ENCODE measurements around the gene ADCY3.
"Not testable (repeated sequence)": the region's sequence is repeated elsewhere in the genome, so short reads cannot be mapped to it uniquely, and the experiment has no call there.

Gene ADCY3

GRCh38 chr2:24813691-24814137, 106.3 kb downstream of the ADCY3 start:
- DNase-seq = no peak
- in situ Hi-C loops (cut with HindIII; ENCODE audit: low pct_ligation_motif_present, low pct_unique_long_range_greater_than_20kb, low sequenced_read_pairs) = loop anchor here (25.0 kb wide), 1 partner anchor 401 kb away; no protein-coding TSS in a partner anchor

DNA sequence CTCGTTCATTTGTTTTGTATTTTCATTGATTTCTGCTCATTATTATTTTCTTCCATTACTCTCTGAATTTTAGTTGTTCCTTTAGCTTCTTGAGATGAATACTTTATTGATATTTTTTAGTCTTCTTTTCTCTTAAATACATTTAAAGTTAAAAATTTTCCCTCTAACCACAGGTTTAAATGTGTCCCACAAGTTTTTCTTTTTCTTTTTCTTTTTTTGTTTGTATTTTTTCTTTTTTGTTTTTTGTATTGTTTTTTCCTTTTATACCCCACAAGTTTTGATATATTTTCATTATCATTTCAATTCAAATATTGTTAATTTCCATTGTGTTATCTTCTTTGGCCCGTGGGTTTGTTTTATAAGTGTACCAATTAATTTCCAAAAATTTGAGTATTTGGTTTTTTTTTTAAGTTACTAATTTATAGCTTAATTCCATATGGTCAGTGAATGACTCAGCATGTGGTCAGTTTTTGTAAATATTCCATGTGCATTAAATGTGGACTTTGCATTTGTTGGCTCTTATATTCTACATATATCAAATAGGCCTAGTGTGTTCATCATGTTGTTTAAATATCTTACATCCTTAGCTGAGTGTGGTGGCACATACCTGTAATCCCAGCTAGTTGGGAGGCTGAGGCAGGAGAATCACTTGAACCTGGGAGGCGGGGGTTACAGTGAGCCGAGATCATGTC, 110.6 kb downstream of the ADCY3 start:
- no peak for DNase-seq
- in situ Hi-C loops (cut with HindIII; ENCODE audit: low pct_ligation_motif_present, low pct_unique_long_range_greater_than_20kb, low sequenced_read_pairs) = loop anchor here (25.0 kb wide), 1 partner anchor 397 kb away; no protein-coding TSS in a partner anchor

DNA sequence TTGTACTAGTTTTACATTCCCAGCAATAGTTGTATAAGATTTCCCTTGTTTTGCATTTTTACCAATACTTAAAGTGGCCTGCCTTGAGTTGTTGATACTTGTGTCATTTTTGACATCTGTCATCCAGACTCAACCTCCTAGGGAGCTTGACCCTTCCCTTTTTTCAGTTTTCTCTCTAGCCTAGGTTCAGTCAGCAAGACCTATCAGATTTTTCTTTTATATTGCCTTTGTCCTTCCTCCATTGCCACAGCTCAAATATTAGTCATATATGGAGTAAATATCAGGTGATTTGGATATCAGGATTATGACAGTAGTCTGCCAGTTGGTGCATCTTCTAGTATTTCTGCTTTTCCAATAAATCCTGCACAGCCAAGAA, 113.4 kb downstream of the ADCY3 start:
- DNase-seq = no peak
- in situ Hi-C loops (cut with HindIII; ENCODE audit: low pct_ligation_motif_present, low pct_unique_long_range_greater_than_20kb, low sequenced_read_pairs) = loop anchor here (25.0 kb wide), 1 partner anchor 394 kb away; no protein-coding TSS in a partner anchor

DNA sequence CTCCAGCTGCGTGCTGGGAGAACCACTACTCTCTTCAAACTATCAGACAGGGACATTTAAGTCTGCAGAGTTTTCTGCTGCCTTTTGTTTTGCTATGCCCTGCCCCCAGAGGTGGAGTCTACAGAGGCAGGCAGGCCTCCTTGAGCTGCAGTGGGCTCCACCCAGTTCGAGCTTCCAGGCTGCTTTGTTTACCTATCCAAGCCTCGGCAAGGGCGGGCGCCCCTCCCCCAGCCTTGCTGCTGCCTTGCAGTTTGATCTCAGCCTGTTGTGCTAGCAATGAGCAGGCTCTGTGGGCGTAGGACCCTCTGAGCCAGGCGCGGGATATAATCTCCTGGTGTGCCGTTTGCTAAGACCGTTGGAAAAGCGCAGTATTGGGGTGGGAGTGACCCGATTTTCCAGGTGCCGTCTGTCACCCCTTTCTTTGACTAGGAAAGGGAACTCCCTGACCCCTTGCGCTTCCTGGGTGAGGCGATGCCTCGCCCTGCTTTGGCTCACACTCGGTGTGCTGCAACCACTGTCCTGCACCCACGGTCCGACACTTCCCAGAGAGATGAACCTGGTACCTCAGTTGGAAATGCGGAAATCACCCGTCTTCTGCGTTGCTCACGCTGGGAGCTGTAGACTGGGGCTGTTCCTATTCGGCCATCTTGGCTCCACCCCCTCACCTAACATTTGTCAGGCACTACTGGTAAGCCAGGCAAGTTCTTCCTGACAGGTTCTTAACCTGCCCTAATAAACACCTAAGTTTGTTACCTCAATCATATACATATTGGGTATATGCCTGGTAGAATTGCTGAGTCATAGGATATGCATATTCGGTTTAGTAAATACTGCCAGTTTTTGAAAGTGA, 114.0 kb downstream of the ADCY3 start:
- DNase-seq = not testable (repeated sequence)
- in situ Hi-C loops (cut with HindIII; ENCODE audit: low pct_ligation_motif_present, low pct_unique_long_range_greater_than_20kb, low sequenced_read_pairs) = loop anchor here (25.0 kb wide), 1 partner anchor 394 kb away; no protein-coding TSS in a partner anchor

- not testable (repeated sequence) for DNase-seq
- in situ Hi-C loops (cut with HindIII; ENCODE audit: low pct_ligation_motif_present, low pct_unique_long_range_greater_than_20kb, low sequenced_read_pairs) = loop anchor here (25.0 kb wide), 1 partner anchor 388 kb away; no protein-coding TSS in a partner anchor
Observed at GRCh38 chr2:24800487-24800886, 119.5 kb downstream of the ADCY3 start.

DNA sequence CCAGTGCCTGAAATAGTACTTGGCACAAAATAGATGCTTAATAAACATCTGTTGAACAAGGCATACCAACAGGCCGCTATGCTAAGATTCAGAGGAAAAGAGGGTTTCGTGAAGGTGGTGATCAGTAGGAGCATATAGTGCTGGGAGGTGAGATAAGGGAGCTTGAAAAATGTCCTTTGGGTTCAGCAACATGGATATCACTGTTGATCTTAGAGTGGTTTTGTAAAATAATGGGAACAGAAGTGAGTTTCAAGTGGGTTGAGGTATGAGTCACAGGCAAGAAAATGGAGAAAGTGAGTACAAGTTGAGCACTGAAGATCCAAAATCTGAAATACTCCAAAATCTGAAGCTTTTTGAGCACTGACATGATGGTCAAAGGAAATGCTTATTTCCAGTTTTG, 122.4 kb downstream of the ADCY3 start:
- no peak for DNase-seq
- in situ Hi-C loops (cut with HindIII; ENCODE audit: low pct_ligation_motif_present, low pct_unique_long_range_greater_than_20kb, low sequenced_read_pairs) = no loop called here

- in situ Hi-C loops (cut with HindIII; ENCODE audit: low pct_ligation_motif_present, low pct_unique_long_range_greater_than_20kb, low sequenced_read_pairs) = no loop called here
- peak; percentile 38 for DNase-seq
Observed at GRCh38 chr2:24793761-24794435, 126.1 kb downstream of the ADCY3 start.

- DNase-seq = peak; percentile 98
- in situ Hi-C loops (cut with HindIII; ENCODE audit: low pct_ligation_motif_present, low pct_unique_long_range_greater_than_20kb, low sequenced_read_pairs) = no loop called here
Observed at GRCh38 chr2:24792874-24793760, 126.9 kb downstream of the ADCY3 start, which contains the start of the genes CENPO and PTRHD1. CENPO (plus strand) TSS chr2:24793425; CDS start chr2:24793920, 495 bp downstream. PTRHD1 (minus strand) TSS chr2:24793391; CDS start chr2:24793377, 14 bp downstream.

- DNase-seq = no peak
- in situ Hi-C loops (cut with HindIII; ENCODE audit: low pct_ligation_motif_present, low pct_unique_long_range_greater_than_20kb, low sequenced_read_pairs) = no loop called here
Observed at GRCh38 chr2:24792542-24792873, 127.5 kb downstream of the ADCY3 start.

- no peak for DNase-seq
- in situ Hi-C loops (cut with HindIII; ENCODE audit: low pct_ligation_motif_present, low pct_unique_long_range_greater_than_20kb, low sequenced_read_pairs) = no loop called here
Observed at GRCh38 chr2:24791452-24791851, 128.6 kb downstream of the ADCY3 start.

DNA sequence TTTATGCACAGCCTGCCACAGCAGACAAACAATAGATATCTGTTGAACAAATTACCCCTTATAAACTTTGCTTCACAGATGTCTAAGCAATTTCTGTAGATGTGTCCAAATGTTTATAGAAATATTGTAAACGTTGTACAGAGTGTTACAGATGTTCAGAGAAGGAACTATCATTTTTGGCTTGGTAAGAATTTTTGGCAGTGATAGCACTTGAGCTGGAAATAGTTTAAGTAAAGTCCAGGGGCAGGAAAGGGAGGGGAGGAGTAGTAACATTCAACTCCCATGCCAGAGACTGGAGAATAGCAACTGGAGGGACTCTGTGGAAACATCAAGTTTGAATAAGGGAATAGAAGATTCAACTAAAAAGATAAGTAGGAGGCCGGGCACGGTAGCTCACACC, 131.2 kb downstream of the ADCY3 start:
- in situ Hi-C loops (cut with HindIII; ENCODE audit: low pct_ligation_motif_present, low pct_unique_long_range_greater_than_20kb, low sequenced_read_pairs) = no loop called here
- DNase-seq = no peak

- in situ Hi-C loops (cut with HindIII; ENCODE audit: low pct_ligation_motif_present, low pct_unique_long_range_greater_than_20kb, low sequenced_read_pairs) = no loop called here
Observed at GRCh38 chr2:24787532-24787931, 132.5 kb downstream of the ADCY3 start.

GRCh38 chr2:24785671-24786321, 134.2 kb downstream of the ADCY3 start:
- DNase-seq = no peak
- in situ Hi-C loops (cut with HindIII; ENCODE audit: low pct_ligation_motif_present, low pct_unique_long_range_greater_than_20kb, low sequenced_read_pairs) = no loop called here

More at GRCh38 chr2:24787532-24787931, 132.5 kb downstream of the ADCY3 start:
- no peak for DNase-seq

DNA sequence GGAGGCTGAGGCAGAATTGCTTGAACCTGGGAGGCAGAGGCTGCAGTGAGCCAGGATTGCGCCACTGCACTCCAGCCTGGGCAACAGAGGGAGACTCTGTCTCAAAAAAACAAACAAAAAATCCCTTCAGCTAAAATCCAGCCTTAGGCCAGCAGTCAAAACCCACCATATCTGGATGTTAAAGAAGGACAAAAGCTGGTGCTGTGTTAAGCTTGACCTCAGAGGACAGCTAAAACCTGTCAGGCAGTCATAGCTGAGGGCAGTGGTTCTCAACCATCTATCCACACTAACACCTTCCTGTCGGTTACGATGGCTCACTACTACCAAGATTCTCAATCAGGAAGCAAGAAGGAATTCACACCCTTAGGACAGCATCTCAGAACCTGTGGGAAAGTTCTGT, 136.4 kb downstream of the ADCY3 start:
- no peak for DNase-seq
- in situ Hi-C loops (cut with HindIII; ENCODE audit: low pct_ligation_motif_present, low pct_unique_long_range_greater_than_20kb, low sequenced_read_pairs) = no loop called here

DNA sequence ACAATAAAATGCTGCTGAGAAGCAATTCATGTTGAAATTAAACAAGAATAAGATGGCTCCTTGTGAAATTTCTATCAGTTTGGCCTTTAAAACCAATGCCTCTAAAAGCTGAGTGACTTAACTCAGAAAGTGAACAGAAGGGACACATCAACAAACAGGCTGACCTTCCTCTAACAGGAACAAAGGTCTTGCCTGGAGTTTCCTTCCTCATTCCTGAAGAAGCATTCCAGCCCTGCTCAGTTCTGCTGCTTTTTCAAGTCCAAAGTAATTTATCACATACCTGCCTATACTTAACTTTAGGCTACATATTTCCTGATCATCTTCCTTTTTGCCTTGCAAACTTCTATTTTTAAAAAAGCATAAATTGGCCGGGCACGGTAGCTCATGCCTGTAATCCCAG, 140.9 kb downstream of the ADCY3 start:
- no peak for DNase-seq
- in situ Hi-C loops (cut with HindIII; ENCODE audit: low pct_ligation_motif_present, low pct_unique_long_range_greater_than_20kb, low sequenced_read_pairs) = no loop called here

DNA sequence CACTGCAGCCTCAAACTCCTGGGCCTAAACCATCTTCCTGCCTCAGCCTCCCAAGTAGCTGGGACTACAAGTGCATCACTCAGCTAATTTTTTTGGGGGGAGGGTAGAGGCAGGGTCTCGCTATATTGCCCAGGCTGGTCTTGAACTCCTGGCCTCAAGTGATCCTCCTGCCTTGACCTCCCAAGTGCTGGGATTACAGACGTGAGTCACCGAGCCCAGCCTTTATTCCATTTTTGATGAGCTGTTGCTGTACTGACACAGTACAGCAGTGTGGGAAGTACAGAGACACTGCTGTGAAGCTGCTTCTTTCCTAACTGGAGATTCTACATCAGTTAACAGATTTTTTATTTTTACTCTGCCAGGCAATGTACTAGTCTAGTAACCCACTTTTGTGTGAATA, 145.7 kb downstream of the ADCY3 start:
- in situ Hi-C loops (cut with HindIII; ENCODE audit: low pct_ligation_motif_present, low pct_unique_long_range_greater_than_20kb, low sequenced_read_pairs) = no loop called here
- no peak for DNase-seq

DNA sequence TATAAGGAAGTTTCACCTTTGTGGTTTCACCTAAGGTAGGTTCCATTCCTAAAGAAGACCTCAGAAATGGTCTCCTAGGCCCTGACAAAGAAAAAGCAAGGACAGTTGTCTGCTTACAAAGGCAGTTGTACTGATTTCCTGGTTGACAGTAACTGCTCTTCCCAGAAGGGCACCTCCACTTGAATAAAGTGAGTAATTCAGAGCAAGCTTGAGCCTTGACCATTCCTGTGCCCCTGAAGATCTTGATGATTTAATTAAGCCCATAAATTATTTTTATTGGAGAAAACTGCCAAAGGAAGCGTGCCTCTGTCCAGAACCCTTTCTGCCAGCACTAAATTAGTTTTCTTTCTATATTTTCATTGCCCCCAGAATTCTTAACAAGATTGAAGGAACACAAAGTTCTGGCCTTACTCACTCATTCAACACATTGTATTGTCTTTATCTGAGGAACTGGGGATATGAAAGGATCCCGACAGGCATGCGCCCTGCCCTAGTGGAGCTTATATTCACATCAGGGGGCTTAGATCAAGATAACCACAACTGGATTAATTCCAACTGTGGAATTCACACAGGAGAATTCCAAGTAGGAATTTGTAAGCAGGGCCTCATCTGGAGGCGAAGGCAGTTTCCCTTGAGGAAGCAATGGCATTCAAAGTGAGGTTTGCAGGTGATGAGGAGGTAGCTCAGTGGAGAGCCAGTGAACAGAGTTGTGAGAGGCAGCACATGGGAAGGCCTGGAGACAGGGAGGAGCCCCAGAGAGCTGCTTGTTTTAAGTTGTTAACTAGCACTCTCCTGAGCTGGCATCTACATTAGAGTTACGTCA, 148.1 kb downstream of the ADCY3 start:
- no peak for DNase-seq
- in situ Hi-C loops (cut with HindIII; ENCODE audit: low pct_ligation_motif_present, low pct_unique_long_range_greater_than_20kb, low sequenced_read_pairs) = no loop called here
